IMR-90 (cell line): ENCODE data around the gene TVP23C.

ENCODE experiments used
- BHLHE40 ChIP-seq: fragments of 150-350 bp; IDR thresholded peaks from 2 replicates; pipeline ENCODE4 v1.6.1; 2016; ENCODE audit warnings: mild to moderate bottlenecking, low read depth, low read length
- CEBPB ChIP-seq: IDR thresholded peaks from 2 replicates; pipeline ENCODE4 v1.6.1; 2012; ENCODE audit warnings: low read depth, low read length, improper control_type of control experiment
- ELK1 ChIP-seq: fragments of 150-350 bp; IDR thresholded peaks from 2 replicates; pipeline ENCODE4 v1.6.1; 2016; ENCODE audit warnings: low read depth, mild to moderate bottlenecking, low read length, moderate library complexity, borderline replicate concordance
- MAFK ChIP-seq: IDR thresholded peaks from 2 replicates; pipeline ENCODE4 v1.6.1; 2012; ENCODE audit warnings: low read depth, low read length, improper control_type of control experiment
- MAZ ChIP-seq: IDR thresholded peaks from 2 replicates; pipeline ENCODE4 v1.6.1; 2012; ENCODE audit warnings: low read depth, mild to moderate bottlenecking, low read length, improper control_type of control experiment, moderate library complexity, borderline replicate concordance
- MXI1 ChIP-seq: IDR thresholded peaks from 2 replicates; pipeline ENCODE4 v1.6.1; 2012; ENCODE audit warnings: low read depth, mild to moderate bottlenecking, low read length, moderate library complexity, borderline replicate concordance
- NFE2L2 ChIP-seq: fragments of 150-350 bp; IDR thresholded peaks from 2 replicates; pipeline ENCODE4 v1.6.1; 2016; ENCODE audit warnings: low read depth, mild to moderate bottlenecking, low read length
- POLR2A ChIP-seq: IDR thresholded peaks from 2 replicates; pipeline ENCODE4 v1.6.1; 2012; ENCODE audit warnings: mild to moderate bottlenecking, low read depth, low read length
- RAD21 ChIP-seq: IDR thresholded peaks from 2 replicates; pipeline ENCODE4 v1.6.1; 2012; ENCODE audit warnings: low read length, improper control_type of control experiment
- RCOR1 ChIP-seq: IDR thresholded peaks from 2 replicates; pipeline ENCODE4 v1.6.1; 2012; ENCODE audit warnings: mild to moderate bottlenecking, low read length, improper control_type of control experiment; ENCODE audit not compliant: insufficient replicate concordance
- RFX5 ChIP-seq: IDR thresholded peaks from 2 replicates; pipeline ENCODE4 v1.8.0; 2012; ENCODE audit warnings: low read depth, mild to moderate bottlenecking, low read length, moderate library complexity
- SMC3 ChIP-seq: fragments of 150-350 bp; IDR thresholded peaks from 2 replicates; pipeline ENCODE4 v1.6.1; 2016; ENCODE audit warnings: low read depth, mild to moderate bottlenecking, antibody characterized with exemption, low read length, moderate library complexity
- TF ChIP-seq, protein P1 (sequence below): conservative IDR thresholded peaks from 2 replicates; pipeline ENCODE4 v1.5.1; 2012; ENCODE audit warnings: mild to moderate bottlenecking, low read depth, low read length, improper control_type of control experiment
- TF ChIP-seq, protein P2 (sequence below): fragments of 150-350 bp; IDR thresholded peaks from 2 replicates; pipeline ENCODE4 v1.6.1; 2017; ENCODE audit warnings: mild to moderate bottlenecking, antibody characterized with exemption, low read length, low read depth

DNA sequence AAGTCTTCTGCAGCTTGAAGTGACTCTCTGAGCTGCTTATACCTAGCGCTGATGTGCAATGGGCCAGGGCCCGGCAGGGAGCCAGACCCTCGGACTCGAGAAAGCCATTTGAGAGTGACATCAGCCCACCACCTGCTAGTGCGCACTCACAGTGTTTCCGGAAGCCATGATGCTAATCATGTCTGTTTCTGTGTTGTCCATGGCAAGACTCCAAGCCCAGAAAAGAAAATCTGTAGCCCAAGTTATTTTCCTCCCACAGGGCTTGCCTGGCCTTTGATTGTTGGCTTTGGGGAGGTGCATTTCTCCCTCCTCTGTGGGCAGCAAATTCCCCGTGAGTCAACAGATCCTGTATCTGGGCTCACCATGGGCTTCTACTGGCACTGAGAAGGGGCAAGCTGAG lies 94.0 kb downstream of the TVP23C start:
- no peak for TF ChIP-seq RFX5
- TF ChIP-seq CEBPB = no peak
- TF ChIP-seq MXI1 = no peak
- TF ChIP-seq, protein P1, sequence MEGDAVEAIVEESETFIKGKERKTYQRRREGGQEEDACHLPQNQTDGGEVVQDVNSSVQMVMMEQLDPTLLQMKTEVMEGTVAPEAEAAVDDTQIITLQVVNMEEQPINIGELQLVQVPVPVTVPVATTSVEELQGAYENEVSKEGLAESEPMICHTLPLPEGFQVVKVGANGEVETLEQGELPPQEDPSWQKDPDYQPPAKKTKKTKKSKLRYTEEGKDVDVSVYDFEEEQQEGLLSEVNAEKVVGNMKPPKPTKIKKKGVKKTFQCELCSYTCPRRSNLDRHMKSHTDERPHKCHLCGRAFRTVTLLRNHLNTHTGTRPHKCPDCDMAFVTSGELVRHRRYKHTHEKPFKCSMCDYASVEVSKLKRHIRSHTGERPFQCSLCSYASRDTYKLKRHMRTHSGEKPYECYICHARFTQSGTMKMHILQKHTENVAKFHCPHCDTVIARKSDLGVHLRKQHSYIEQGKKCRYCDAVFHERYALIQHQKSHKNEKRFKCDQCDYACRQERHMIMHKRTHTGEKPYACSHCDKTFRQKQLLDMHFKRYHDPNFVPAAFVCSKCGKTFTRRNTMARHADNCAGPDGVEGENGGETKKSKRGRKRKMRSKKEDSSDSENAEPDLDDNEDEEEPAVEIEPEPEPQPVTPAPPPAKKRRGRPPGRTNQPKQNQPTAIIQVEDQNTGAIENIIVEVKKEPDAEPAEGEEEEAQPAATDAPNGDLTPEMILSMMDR = no peak
- TF ChIP-seq POLR2A = no peak
- TF ChIP-seq, protein P2, sequence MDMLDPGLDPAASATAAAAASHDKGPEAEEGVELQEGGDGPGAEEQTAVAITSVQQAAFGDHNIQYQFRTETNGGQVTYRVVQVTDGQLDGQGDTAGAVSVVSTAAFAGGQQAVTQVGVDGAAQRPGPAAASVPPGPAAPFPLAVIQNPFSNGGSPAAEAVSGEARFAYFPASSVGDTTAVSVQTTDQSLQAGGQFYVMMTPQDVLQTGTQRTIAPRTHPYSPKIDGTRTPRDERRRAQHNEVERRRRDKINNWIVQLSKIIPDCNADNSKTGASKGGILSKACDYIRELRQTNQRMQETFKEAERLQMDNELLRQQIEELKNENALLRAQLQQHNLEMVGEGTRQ = no peak
- no peak for TF ChIP-seq BHLHE40
- TF ChIP-seq RCOR1 = no peak
- TF ChIP-seq SMC3 = no peak
- TF ChIP-seq RAD21 = no peak
- no peak for TF ChIP-seq MAFK
- no peak for TF ChIP-seq MAZ
- no peak for TF ChIP-seq NFE2L2
- TF ChIP-seq ELK1 = no peak
